Measurements from ENCODE around the gene TAOK3. TPM values are rescaled to one million over a fixed set of nuclear protein-coding genes. Genes with fewer than 3 reads are reported as not detected.

Gene TAOK3
- total RNA-seq, 1 donor from 2014 or later: 28.6 TPM

- no peak for TF ChIP-seq CTCF (IDR thresholded peaks at IDR 0.05)
- H3K4me3 Mint-ChIP-seq (ENCODE audit: unreplicated experiment): peak overlapping the region; percentile 60
- H3K9me3 Mint-ChIP-seq (ENCODE audit: unreplicated experiment): no peaks in the 10 kb centered on the region
- H3K27me3 Mint-ChIP-seq (ENCODE audit: unreplicated experiment): no peaks in the 10 kb centered on the region
- H3K36me3 Mint-ChIP-seq (ENCODE audit: unreplicated experiment): peaks cover 5% of the 10 kb centered on the region
- H3K4me1 Mint-ChIP-seq (ENCODE audit: unreplicated experiment): peaks cover 65% of the 10 kb centered on the region
- H3K27ac Mint-ChIP-seq (ENCODE audit: unreplicated experiment): peak overlapping the region; percentile 97
- no peak for DNase-seq (ENCODE audit: extremely low spot score, unreplicated experiment)
Observed at GRCh38 chr12:118330421-118331018, 42.2 kb downstream of the TAOK3 start.

GRCh38 chr12:118328486-118329330, 44.0 kb downstream of the TAOK3 start:
- Mint-ChIP-seq H3K27ac (ENCODE audit: unreplicated experiment) (peak overlapping the region; percentile 48), H3K9me3 (ENCODE audit: unreplicated experiment) (no peaks in the 10 kb centered on the region), H3K36me3 (ENCODE audit: unreplicated experiment) (peaks cover 5% of the 10 kb centered on the region), H3K27me3 (ENCODE audit: unreplicated experiment) (no peaks in the 10 kb centered on the region), H3K4me1 (ENCODE audit: unreplicated experiment) (peaks cover 62% of the 10 kb centered on the region), H3K4me3 (ENCODE audit: unreplicated experiment) (no peak overlapping the region)
- no peak for DNase-seq (ENCODE audit: extremely low spot score, unreplicated experiment)
- no peak for TF ChIP-seq CTCF (IDR thresholded peaks at IDR 0.05)

- H3K27me3 Mint-ChIP-seq (ENCODE audit: unreplicated experiment): no peaks in the 10 kb centered on the region
- DNase-seq (ENCODE audit: extremely low spot score, unreplicated experiment): no peak
- no peak overlapping the region for H3K4me3 Mint-ChIP-seq (ENCODE audit: unreplicated experiment)
- peaks cover 2% of the 10 kb centered on the region for H3K36me3 Mint-ChIP-seq (ENCODE audit: unreplicated experiment)
- no peaks in the 10 kb centered on the region for H3K9me3 Mint-ChIP-seq (ENCODE audit: unreplicated experiment)
- TF ChIP-seq CTCF (IDR thresholded peaks at IDR 0.05): no peak
- peak overlapping the region; percentile 76 for H3K27ac Mint-ChIP-seq (ENCODE audit: unreplicated experiment)
- peaks cover 51% of the 10 kb centered on the region for H3K4me1 Mint-ChIP-seq (ENCODE audit: unreplicated experiment)
Observed at GRCh38 chr12:118327391-118327790, 45.3 kb downstream of the TAOK3 start.

- no peak for DNase-seq (ENCODE audit: extremely low spot score, unreplicated experiment)
- Mint-ChIP-seq H3K9me3 (ENCODE audit: unreplicated experiment) (no peaks in the 10 kb centered on the region), H3K4me1 (ENCODE audit: unreplicated experiment) (peaks cover 48% of the 10 kb centered on the region), H3K4me3 (ENCODE audit: unreplicated experiment) (no peak overlapping the region), H3K27me3 (ENCODE audit: unreplicated experiment) (no peaks in the 10 kb centered on the region), H3K27ac (ENCODE audit: unreplicated experiment) (peak overlapping the region; percentile 76), H3K36me3 (ENCODE audit: unreplicated experiment) (peaks cover 2% of the 10 kb centered on the region)
- TF ChIP-seq CTCF (IDR thresholded peaks at IDR 0.05): no peak
Observed at GRCh38 chr12:118326991-118327390, 45.7 kb downstream of the TAOK3 start.

GRCh38 chr12:118325081-118325480, 47.6 kb downstream of the TAOK3 start:
- Mint-ChIP-seq H3K27ac (ENCODE audit: unreplicated experiment) (no peak overlapping the region), H3K27me3 (ENCODE audit: unreplicated experiment) (no peaks in the 10 kb centered on the region), H3K4me3 (ENCODE audit: unreplicated experiment) (no peak overlapping the region), H3K9me3 (ENCODE audit: unreplicated experiment) (no peaks in the 10 kb centered on the region), H3K36me3 (ENCODE audit: unreplicated experiment) (peaks cover 2% of the 10 kb centered on the region), H3K4me1 (ENCODE audit: unreplicated experiment) (peaks cover 37% of the 10 kb centered on the region)
- DNase-seq (ENCODE audit: extremely low spot score, unreplicated experiment): no peak
- no peak for TF ChIP-seq CTCF (IDR thresholded peaks at IDR 0.05)
